Measurements from ENCODE around the gene PDZD4.

DNA sequence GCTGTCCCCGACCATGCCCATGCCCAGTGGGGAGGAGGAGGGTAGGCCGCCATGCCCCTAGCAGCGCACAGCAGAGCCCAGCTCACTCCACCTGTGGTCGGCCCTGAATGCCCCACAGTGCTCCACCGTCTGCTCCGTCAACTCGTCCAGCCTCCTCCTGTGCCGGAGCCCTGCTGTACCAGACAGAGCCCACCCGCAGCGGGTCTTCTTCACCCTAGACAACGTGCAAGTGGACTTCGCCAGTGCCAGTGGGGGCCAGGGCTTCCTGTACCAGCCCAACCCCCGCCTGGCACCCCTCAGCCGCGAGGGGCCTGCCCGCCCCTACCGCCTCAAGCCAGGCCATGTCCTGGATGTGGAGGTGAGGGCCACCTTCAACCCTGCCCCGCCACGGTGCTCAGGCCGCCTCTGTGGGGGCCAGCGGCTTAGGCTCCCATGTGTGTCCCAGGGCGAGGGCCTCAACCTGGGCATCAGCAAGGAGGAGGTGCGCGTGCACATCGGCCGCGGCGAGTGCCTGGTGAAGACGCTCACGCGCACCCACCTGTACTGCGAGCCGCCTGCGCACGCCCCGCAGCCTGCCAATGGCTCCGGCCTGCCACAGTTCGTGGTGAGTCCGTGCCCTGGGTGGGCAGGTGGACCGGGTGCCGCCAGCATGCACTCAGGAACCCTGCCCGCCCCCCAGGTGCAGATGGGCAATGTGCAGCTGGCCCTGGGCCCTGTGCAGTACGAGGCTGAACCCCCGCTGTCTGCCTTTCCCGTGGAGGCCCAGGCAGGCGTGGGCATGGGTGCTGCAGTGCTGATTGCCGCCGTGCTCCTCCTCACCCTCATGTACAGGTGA is 56.4 kb downstream of the PDZD4 start:
- TF ChIP-seq, protein P1, sequence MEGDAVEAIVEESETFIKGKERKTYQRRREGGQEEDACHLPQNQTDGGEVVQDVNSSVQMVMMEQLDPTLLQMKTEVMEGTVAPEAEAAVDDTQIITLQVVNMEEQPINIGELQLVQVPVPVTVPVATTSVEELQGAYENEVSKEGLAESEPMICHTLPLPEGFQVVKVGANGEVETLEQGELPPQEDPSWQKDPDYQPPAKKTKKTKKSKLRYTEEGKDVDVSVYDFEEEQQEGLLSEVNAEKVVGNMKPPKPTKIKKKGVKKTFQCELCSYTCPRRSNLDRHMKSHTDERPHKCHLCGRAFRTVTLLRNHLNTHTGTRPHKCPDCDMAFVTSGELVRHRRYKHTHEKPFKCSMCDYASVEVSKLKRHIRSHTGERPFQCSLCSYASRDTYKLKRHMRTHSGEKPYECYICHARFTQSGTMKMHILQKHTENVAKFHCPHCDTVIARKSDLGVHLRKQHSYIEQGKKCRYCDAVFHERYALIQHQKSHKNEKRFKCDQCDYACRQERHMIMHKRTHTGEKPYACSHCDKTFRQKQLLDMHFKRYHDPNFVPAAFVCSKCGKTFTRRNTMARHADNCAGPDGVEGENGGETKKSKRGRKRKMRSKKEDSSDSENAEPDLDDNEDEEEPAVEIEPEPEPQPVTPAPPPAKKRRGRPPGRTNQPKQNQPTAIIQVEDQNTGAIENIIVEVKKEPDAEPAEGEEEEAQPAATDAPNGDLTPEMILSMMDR (IDR thresholded peaks at IDR 0.05; ENCODE audit: low read depth, low read length), result no peak
- TF ChIP-seq EZH2phosphoT487 (IDR thresholded peaks at IDR 0.05; ENCODE audit: low read depth), result no peak
